Measurements from ENCODE around the gene POLR2E. TPM values are rescaled to one million over a fixed set of nuclear protein-coding genes. Genes with fewer than 3 reads are reported as not detected.

The POLR2E gene
- total and polyA plus RNA-seq, 9 of the 15 experiments (the other 6 are each of a cell fraction or from before 2014, with no cell fraction given), result 3.4 to 413 (median 244) TPM

DNA sequence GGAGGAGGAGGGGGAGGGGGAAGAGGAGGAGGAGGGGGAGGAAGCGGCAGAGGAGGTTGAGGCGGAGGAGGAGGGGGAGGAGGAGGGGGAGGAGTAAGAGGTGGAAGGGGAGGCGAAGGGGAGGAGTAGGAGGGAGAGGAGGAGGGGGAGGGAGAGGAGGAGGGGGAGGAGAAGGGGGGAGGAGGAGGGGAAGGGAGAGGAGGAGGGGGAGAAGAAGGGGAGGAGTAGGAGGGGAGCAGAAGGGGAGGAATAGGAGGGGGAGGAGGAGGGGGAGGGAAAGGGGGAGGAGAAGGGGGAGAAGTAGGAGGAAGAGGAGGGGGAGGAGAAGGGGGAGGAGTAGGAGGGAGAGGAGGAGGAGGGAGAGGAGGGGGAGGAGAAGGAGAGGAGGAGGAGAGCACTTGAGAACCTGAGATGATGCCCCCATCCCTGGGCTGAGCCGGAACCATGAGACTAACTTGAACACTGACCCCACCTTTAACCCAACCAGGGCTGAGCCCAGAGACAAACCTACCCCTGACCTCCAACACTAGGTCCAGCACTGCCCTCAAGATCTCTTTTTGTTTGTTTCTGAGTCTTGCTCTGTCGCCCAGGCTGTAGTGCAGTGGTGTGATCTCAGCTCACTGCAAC lies 42.7 kb downstream of the POLR2E start (continued):
- TF ChIP-seq, protein P1, sequence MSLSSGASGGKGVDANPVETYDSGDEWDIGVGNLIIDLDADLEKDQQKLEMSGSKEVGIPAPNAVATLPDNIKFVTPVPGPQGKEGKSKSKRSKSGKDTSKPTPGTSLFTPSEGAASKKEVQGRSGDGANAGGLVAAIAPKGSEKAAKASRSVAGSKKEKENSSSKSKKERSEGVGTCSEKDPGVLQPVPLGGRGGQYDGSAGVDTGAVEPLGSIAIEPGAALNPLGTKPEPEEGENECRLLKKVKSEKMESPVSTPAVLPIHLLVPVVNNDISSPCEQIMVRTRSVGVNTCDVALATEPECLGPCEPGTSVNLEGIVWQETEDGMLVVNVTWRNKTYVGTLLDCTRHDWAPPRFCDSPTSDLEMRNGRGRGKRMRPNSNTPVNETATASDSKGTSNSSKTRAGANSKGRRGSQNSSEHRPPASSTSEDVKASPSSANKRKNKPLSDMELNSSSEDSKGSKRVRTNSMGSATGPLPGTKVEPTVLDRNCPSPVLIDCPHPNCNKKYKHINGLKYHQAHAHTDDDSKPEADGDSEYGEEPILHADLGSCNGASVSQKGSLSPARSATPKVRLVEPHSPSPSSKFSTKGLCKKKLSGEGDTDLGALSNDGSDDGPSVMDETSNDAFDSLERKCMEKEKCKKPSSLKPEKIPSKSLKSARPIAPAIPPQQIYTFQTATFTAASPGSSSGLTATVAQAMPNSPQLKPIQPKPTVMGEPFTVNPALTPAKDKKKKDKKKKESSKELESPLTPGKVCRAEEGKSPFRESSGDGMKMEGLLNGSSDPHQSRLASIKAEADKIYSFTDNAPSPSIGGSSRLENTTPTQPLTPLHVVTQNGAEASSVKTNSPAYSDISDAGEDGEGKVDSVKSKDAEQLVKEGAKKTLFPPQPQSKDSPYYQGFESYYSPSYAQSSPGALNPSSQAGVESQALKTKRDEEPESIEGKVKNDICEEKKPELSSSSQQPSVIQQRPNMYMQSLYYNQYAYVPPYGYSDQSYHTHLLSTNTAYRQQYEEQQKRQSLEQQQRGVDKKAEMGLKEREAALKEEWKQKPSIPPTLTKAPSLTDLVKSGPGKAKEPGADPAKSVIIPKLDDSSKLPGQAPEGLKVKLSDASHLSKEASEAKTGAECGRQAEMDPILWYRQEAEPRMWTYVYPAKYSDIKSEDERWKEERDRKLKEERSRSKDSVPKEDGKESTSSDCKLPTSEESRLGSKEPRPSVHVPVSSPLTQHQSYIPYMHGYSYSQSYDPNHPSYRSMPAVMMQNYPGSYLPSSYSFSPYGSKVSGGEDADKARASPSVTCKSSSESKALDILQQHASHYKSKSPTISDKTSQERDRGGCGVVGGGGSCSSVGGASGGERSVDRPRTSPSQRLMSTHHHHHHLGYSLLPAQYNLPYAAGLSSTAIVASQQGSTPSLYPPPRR (CRISPR knock-in tag; IDR thresholded peaks at IDR 0.05; ENCODE audit: borderline replicate concordance), result no peak
- TF ChIP-seq DACH1 (IDR thresholded peaks at IDR 0.05; ENCODE audit: partially characterized antibody) (no peak), KAT7 (CRISPR knock-in tag; IDR thresholded peaks at IDR 0.05; ENCODE audit: borderline replicate concordance) (no peak), HLTF (IDR thresholded peaks at IDR 0.05) (no peak), IFI16 (CRISPR knock-in tag; IDR thresholded peaks at IDR 0.05) (no peak), PML (IDR thresholded peaks at IDR 0.05; ENCODE audit: low read length) (no peak), JUN (IDR thresholded peaks at IDR 0.05; ENCODE audit: borderline replicate concordance, low read depth, low read length) (no peak), JUN (CRISPR knock-in tag; IDR thresholded peaks at IDR 0.05; ENCODE audit: borderline replicate concordance) (no peak), TARDBP (IDR thresholded peaks at IDR 0.05) (no peak), ZFP1 (CRISPR knock-in tag; IDR thresholded peaks at IDR 0.05) (no peak), ZNF76 (CRISPR knock-in tag; IDR thresholded peaks at IDR 0.05; ENCODE audit: borderline replicate concordance) (no peak)
- TF ChIP-seq, protein P2, sequence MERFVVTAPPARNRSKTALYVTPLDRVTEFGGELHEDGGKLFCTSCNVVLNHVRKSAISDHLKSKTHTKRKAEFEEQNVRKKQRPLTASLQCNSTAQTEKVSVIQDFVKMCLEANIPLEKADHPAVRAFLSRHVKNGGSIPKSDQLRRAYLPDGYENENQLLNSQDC (CRISPR knock-in tag; IDR thresholded peaks at IDR 0.05), result no peak
- TF ChIP-seq, protein P3, sequence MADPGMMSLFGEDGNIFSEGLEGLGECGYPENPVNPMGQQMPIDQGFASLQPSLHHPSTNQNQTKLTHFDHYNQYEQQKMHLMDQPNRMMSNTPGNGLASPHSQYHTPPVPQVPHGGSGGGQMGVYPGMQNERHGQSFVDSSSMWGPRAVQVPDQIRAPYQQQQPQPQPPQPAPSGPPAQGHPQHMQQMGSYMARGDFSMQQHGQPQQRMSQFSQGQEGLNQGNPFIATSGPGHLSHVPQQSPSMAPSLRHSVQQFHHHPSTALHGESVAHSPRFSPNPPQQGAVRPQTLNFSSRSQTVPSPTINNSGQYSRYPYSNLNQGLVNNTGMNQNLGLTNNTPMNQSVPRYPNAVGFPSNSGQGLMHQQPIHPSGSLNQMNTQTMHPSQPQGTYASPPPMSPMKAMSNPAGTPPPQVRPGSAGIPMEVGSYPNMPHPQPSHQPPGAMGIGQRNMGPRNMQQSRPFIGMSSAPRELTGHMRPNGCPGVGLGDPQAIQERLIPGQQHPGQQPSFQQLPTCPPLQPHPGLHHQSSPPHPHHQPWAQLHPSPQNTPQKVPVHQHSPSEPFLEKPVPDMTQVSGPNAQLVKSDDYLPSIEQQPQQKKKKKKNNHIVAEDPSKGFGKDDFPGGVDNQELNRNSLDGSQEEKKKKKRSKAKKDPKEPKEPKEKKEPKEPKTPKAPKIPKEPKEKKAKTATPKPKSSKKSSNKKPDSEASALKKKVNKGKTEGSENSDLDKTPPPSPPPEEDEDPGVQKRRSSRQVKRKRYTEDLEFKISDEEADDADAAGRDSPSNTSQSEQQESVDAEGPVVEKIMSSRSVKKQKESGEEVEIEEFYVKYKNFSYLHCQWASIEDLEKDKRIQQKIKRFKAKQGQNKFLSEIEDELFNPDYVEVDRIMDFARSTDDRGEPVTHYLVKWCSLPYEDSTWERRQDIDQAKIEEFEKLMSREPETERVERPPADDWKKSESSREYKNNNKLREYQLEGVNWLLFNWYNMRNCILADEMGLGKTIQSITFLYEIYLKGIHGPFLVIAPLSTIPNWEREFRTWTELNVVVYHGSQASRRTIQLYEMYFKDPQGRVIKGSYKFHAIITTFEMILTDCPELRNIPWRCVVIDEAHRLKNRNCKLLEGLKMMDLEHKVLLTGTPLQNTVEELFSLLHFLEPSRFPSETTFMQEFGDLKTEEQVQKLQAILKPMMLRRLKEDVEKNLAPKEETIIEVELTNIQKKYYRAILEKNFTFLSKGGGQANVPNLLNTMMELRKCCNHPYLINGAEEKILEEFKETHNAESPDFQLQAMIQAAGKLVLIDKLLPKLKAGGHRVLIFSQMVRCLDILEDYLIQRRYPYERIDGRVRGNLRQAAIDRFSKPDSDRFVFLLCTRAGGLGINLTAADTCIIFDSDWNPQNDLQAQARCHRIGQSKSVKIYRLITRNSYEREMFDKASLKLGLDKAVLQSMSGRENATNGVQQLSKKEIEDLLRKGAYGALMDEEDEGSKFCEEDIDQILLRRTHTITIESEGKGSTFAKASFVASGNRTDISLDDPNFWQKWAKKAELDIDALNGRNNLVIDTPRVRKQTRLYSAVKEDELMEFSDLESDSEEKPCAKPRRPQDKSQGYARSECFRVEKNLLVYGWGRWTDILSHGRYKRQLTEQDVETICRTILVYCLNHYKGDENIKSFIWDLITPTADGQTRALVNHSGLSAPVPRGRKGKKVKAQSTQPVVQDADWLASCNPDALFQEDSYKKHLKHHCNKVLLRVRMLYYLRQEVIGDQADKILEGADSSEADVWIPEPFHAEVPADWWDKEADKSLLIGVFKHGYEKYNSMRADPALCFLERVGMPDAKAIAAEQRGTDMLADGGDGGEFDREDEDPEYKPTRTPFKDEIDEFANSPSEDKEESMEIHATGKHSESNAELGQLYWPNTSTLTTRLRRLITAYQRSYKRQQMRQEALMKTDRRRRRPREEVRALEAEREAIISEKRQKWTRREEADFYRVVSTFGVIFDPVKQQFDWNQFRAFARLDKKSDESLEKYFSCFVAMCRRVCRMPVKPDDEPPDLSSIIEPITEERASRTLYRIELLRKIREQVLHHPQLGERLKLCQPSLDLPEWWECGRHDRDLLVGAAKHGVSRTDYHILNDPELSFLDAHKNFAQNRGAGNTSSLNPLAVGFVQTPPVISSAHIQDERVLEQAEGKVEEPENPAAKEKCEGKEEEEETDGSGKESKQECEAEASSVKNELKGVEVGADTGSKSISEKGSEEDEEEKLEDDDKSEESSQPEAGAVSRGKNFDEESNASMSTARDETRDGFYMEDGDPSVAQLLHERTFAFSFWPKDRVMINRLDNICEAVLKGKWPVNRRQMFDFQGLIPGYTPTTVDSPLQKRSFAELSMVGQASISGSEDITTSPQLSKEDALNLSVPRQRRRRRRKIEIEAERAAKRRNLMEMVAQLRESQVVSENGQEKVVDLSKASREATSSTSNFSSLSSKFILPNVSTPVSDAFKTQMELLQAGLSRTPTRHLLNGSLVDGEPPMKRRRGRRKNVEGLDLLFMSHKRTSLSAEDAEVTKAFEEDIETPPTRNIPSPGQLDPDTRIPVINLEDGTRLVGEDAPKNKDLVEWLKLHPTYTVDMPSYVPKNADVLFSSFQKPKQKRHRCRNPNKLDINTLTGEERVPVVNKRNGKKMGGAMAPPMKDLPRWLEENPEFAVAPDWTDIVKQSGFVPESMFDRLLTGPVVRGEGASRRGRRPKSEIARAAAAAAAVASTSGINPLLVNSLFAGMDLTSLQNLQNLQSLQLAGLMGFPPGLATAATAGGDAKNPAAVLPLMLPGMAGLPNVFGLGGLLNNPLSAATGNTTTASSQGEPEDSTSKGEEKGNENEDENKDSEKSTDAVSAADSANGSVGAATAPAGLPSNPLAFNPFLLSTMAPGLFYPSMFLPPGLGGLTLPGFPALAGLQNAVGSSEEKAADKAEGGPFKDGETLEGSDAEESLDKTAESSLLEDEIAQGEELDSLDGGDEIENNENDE (IDR thresholded peaks at IDR 0.05; ENCODE audit: low read depth, low read length), result no peak

Data from K562 (cell line).